Upper lobe of left lung (tissue), 4 donors: ENCODE results near the gene MTSS2.

Experiments used
- EP300 ChIP-seq, 4 donors: sonication (generic); formaldehyde crosslinking; IDR thresholded peaks; one replicate each; pipeline ENCODE4 v1.5.1; 2017; ENCODE audit warnings: antibody characterized with exemption in 4 of 4, control low read depth in 2 of 4
- POLR2A ChIP-seq, 4 donors: fragments of 450-650 bp; IDR thresholded peaks; one replicate each; pipeline ENCODE4 v1.5.1; 2016 to 2017; ENCODE audit warnings: antibody characterized with exemption in 4 of 4, mild to moderate bottlenecking in 2 of 4
- TF ChIP-seq, protein P1 (sequence below), 6 experiments: fragments of 450-650 bp in 4 of 6; fragments of 200-600 bp in 2 of 6; sonication (generic) in 2 of 6; IDR thresholded peaks; one replicate each; pipeline ENCODE4 v1.5.1; 2016 to 2019; ENCODE audit warnings: antibody characterized with exemption in 6 of 6

DNA sequence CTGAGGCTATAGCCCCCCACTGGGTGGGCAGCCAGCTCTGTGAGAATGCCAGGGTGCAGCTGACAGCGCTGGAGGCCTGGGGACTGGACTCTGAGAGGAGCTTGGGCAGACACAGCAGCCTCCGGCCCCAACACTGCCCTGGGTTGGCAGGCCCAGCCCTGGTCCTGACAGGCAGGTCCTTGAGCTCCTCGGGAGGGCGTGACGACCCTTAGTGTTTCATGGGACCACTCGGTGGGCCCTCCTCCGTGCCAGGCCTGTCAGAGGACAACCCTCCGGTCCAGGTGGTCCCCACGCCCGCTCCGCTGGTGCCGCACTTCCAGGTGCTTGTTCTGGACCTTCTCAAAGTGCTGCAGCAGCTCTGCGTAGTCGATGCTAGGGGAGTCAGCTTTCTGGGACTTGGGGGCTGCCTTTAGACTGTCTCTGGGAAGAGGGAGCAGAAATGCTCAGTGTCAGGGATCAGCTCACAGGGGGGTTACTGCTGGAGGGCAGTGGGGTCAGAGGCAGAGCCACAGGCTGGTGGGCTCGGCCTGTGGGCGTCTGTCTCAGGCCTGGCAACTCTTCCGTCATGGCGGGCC, 1.9 kb upstream of the MTSS2 start:
- no peak for TF ChIP-seq POLR2A (IDR thresholded peaks at IDR 0.05)
- TF ChIP-seq, protein P1, sequence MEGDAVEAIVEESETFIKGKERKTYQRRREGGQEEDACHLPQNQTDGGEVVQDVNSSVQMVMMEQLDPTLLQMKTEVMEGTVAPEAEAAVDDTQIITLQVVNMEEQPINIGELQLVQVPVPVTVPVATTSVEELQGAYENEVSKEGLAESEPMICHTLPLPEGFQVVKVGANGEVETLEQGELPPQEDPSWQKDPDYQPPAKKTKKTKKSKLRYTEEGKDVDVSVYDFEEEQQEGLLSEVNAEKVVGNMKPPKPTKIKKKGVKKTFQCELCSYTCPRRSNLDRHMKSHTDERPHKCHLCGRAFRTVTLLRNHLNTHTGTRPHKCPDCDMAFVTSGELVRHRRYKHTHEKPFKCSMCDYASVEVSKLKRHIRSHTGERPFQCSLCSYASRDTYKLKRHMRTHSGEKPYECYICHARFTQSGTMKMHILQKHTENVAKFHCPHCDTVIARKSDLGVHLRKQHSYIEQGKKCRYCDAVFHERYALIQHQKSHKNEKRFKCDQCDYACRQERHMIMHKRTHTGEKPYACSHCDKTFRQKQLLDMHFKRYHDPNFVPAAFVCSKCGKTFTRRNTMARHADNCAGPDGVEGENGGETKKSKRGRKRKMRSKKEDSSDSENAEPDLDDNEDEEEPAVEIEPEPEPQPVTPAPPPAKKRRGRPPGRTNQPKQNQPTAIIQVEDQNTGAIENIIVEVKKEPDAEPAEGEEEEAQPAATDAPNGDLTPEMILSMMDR (IDR thresholded peaks at IDR 0.05), result no peak
- TF ChIP-seq EP300 (IDR thresholded peaks at IDR 0.05), result no peak
